GM12878 (cell line): Measurements from ENCODE around the gene EFNB2. TPM values are rescaled to one million over a fixed set of nuclear protein-coding genes. Genes with fewer than 3 reads are reported as not detected.

Experiments
- ATF2 ChIP-seq: IDR thresholded peaks from 2 replicates; pipeline ENCODE4 v1.6.1; 2012; ENCODE audit warnings: low read length, inconsistent platforms
- BCL3 ChIP-seq: IDR thresholded peaks from 2 replicates; pipeline ENCODE4 v1.6.1; 2011; ENCODE audit warnings: borderline replicate concordance, low read depth, mild to moderate bottlenecking, moderate library complexity, low read length; ENCODE audit not compliant: insufficient read depth, poor library complexity, severe bottlenecking
- BMI1 ChIP-seq: fragments of 450-650 bp; IDR thresholded peaks from 2 replicates; pipeline ENCODE4 v1.6.1; 2016; ENCODE audit warnings: mild to moderate bottlenecking, moderate library complexity, borderline replicate concordance
- BRCA1 ChIP-seq: IDR thresholded peaks from 2 replicates; pipeline ENCODE4 v1.6.1; 2011; ENCODE audit warnings: low read depth, low read length, improper control_type of control experiment
- CHD2 ChIP-seq: IDR thresholded peaks from 2 replicates; pipeline ENCODE4 v1.6.1; 2011; ENCODE audit warnings: low read depth, low read length, improper control_type of control experiment, borderline replicate concordance
- FOS ChIP-seq: IDR thresholded peaks from 3 replicates; pipeline ENCODE4 v1.6.1; 2011; ENCODE audit warnings: borderline replicate concordance; ENCODE audit not compliant: insufficient read length; ENCODE audit errors: extremely low read depth
- HCFC1 ChIP-seq: fragments of 150-350 bp; IDR thresholded peaks from 2 replicates; pipeline ENCODE4 v1.6.1; 2014; ENCODE audit warnings: low read length
- KLF5 ChIP-seq: fragments of 450-650 bp; IDR thresholded peaks from 2 replicates; pipeline ENCODE4 v1.6.1; 2014; ENCODE audit warnings: mild to moderate bottlenecking; ENCODE audit not compliant: partially characterized antibody
- MXI1 ChIP-seq: fragments of 150-350 bp; IDR thresholded peaks from 2 replicates; pipeline ENCODE4 v1.6.1; 2011; ENCODE audit warnings: low read depth, mild to moderate bottlenecking, inconsistent platforms, low read length, improper control_type of control experiment
- MYB ChIP-seq: fragments of 150-350 bp; IDR thresholded peaks from 2 replicates; pipeline ENCODE4 v1.6.1; 2014; ENCODE audit warnings: mild to moderate bottlenecking, low read depth, low read length, borderline replicate concordance
- NBN ChIP-seq: fragments of 450-650 bp; IDR thresholded peaks from 2 replicates; pipeline ENCODE4 v1.6.1; 2016
- NR2C2 ChIP-seq: IDR thresholded peaks from 2 replicates; pipeline ENCODE4 v1.6.1; 2011; ENCODE audit warnings: borderline replicate concordance, low read depth; ENCODE audit not compliant: control insufficient read depth, insufficient read length
- POLR2AphosphoS5 ChIP-seq: IDR thresholded peaks from 2 replicates; pipeline ENCODE4 v1.6.1; 2011; ENCODE audit warnings: mild to moderate bottlenecking, low read length, inconsistent platforms
- RB1 ChIP-seq: fragments of 450-650 bp; formaldehyde crosslinking; IDR thresholded peaks from 2 replicates; pipeline ENCODE4 v1.6.1; 2017; ENCODE audit warnings: mild to moderate bottlenecking, borderline replicate concordance
- SIN3A ChIP-seq: IDR thresholded peaks from 2 replicates; pipeline ENCODE4 v1.6.1; 2012; ENCODE audit warnings: low read depth, low read length, improper control_type of control experiment
- SIX5 ChIP-seq: IDR thresholded peaks from 2 replicates; pipeline ENCODE4 v1.6.1; 2011; ENCODE audit warnings: mild to moderate bottlenecking, low read depth, low read length, moderate library complexity; ENCODE audit not compliant: severe bottlenecking
- SMAD5 ChIP-seq: IDR thresholded peaks from 2 replicates; pipeline ENCODE4 v1.6.1; 2016; ENCODE audit warnings: antibody characterized with exemption, low read depth
- STAT1 ChIP-seq: fragments of 450-650 bp; conservative IDR thresholded peaks from 2 replicates; pipeline ENCODE4 v1.6.1; 2014; ENCODE audit warnings: antibody characterized with exemption, mild to moderate bottlenecking
- SUPT20H ChIP-seq: IDR thresholded peaks from 2 replicates; pipeline ENCODE4 v1.6.1; 2011; ENCODE audit warnings: low read depth, mild to moderate bottlenecking, low read length, moderate library complexity, borderline replicate concordance; ENCODE audit not compliant: control insufficient read depth
- TARDBP ChIP-seq: IDR thresholded peaks from 2 replicates; pipeline ENCODE4 v1.6.1; 2016; ENCODE audit warnings: borderline replicate concordance
- TBL1XR1 ChIP-seq: IDR thresholded peaks from 2 replicates; pipeline ENCODE4 v1.6.1; 2012; ENCODE audit warnings: low read depth, low read length, improper control_type of control experiment
- TCF3 ChIP-seq: IDR thresholded peaks from 2 replicates; pipeline ENCODE4 v1.6.1; 2012; ENCODE audit warnings: low read depth, mild to moderate bottlenecking, low read length, borderline replicate concordance; ENCODE audit not compliant: insufficient read depth
- polyA plus RNA-seq, 11 experiments: library from polyadenylated mRNA; depleted of rRNA in 4 of 11; unstranded in 6 of 11; stranded (reverse) in 5 of 11; fragments of >200 nt; fragmentation: Nextera tagmentation in 4 of 11; fragmentation: Illumina TruSeq in 1 of 11; extraction: Ambion mirVana in 4 of 11; extraction: Trizol in 1 of 11; gene quantifications; 1 replicate in 1 of 11; 2 replicates in 10 of 11; pipeline versions ENCODE4 v1.2.1 to v1.2.3, GENCODE V29; 2011 to 2016; ENCODE audit warnings: inconsistent platforms in 2 of 11, missing spikeins in 2 of 11, low read depth in 1 of 11
- total RNA-seq, 4 experiments: library from RNA; depleted of rRNA in 3 of 4; stranded (reverse); fragments of >200 nt in 3 of 4; fragmentation: Illumina TruSeq in 1 of 4; extraction: Trizol in 1 of 4; gene quantifications; 2 replicates each; pipeline versions ENCODE4 v1.2.1 to v1.2.3, GENCODE V29; 2013 to 2021
- TF ChIP-seq, protein P1 (sequence below): IDR thresholded peaks from 2 replicates; pipeline ENCODE4 v1.6.1; 2012; ENCODE audit warnings: low read depth, low read length, improper control_type of control experiment
- TF ChIP-seq, protein P2 (sequence below): IDR thresholded peaks from 2 replicates; pipeline ENCODE4 v1.6.1; 2012; ENCODE audit warnings: low read depth, low read length, improper control_type of control experiment

The EFNB2 gene
- total and polyA plus RNA-seq, 10 of the 15 experiments (the other 5 are each of a cell fraction or from before 2014, with no cell fraction given), result 0.12 to 1.5 (median 0.31) TPM; not detected in 1

DNA sequence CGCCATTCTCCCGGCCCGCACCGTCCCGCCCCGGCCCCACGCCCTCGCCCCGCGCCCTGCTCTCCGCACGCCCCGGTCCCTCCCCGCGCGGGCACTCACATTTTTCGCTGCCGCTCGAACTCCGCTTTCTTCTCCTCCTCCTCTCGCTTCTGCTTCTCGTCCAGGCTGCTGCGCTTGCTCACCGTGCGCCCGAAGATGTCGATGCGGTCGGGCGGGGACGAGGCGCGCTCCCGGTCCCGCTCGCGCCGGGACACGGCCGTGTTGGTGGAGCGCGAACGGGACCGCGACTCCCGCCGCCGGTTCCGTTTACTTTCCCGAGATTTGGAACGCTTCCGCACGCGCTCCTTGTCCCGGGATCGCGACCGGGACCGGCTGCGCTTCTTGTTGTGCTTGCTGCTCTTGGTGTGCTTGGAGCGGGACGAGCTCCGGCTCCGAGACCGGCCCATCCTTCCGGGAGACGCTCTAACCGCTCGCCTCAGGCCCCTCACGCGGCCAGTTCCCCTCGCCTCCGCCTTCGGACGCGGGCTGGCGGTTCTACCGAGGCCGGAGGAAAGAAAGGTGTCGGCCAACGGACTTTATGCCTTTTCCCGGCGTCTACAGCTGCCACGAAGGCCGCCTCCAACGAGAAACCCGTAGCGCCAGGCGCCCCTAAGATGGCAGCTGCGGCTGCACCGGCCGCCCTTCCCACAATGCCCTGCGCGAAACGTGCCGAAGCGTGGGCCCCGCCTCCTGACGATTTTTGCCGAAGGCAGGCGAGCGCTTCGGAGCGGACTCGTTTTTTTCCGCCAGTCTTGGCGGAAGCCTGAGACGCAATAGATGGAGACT is 32.2 kb upstream of the EFNB2 start, which contains the start of gene ARGLU1 (continued):
- TF ChIP-seq BCL3 (no peak), SMAD5 (peak; percentile 74; the same call in 1 of the 2 replicates), BMI1 (no peak), NR2C2 (no peak), TARDBP (no peak; the same call in 1 of the 2 replicates), NBN (peak; percentile 45; the same call in 1 of the 2 replicates), SIX5 (no peak), BRCA1 (no peak), POLR2AphosphoS5 (peak; percentile 92), MYB (no peak), ATF2 (no peak), MXI1 (peak; percentile 53; the same call in 1 of the 2 replicates), SUPT20H (no peak), KLF5 (peak; percentile 67), SIN3A (no peak), RB1 (no peak), STAT1 (no peak), TBL1XR1 (no peak), CHD2 (no peak), HCFC1 (peak; percentile 53; the same call in 1 of the 2 replicates), TCF3 (peak; percentile 59; the same call in 1 of the 2 replicates), FOS (no peak)
- TF ChIP-seq, protein P1, sequence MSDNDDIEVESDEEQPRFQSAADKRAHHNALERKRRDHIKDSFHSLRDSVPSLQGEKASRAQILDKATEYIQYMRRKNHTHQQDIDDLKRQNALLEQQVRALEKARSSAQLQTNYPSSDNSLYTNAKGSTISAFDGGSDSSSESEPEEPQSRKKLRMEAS, result peak; percentile 51; the same call in 1 of the 2 replicates
- TF ChIP-seq, protein P2, sequence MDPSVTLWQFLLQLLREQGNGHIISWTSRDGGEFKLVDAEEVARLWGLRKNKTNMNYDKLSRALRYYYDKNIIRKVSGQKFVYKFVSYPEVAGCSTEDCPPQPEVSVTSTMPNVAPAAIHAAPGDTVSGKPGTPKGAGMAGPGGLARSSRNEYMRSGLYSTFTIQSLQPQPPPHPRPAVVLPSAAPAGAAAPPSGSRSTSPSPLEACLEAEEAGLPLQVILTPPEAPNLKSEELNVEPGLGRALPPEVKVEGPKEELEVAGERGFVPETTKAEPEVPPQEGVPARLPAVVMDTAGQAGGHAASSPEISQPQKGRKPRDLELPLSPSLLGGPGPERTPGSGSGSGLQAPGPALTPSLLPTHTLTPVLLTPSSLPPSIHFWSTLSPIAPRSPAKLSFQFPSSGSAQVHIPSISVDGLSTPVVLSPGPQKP, result 0 out of 2 replicates have a peak, but pooled peaks have one; percentile 26
